ENCODE measurements around the gene TNF.

The TNF gene

GRCh38 chr6:31577579-31577966 lies 2.2 kb downstream of the TNF start:
- H3K4me2 ChIP-seq = no peak overlapping the region
- H3K36me3 ChIP-seq (ENCODE audit: insufficient read depth) = no peaks in the 10 kb centered on the region
- H3K27ac ChIP-seq = no peak overlapping the region
- H3K4me1 ChIP-seq (ENCODE audit: low read depth, poor library complexity, severe bottlenecking) = peaks cover 20% of the 10 kb centered on the region
- H3K9ac ChIP-seq = no peak overlapping the region
- H3K4me3 ChIP-seq (IDR thresholded peaks at IDR 0.05; ENCODE audit: insufficient read depth, low read depth, low read length) = no peak overlapping the region
- H3K27me3 ChIP-seq (ENCODE audit: insufficient read depth, low read depth) = peaks cover 54% of the 10 kb centered on the region
- no peaks in the 10 kb centered on the region for H3K79me2 ChIP-seq (ENCODE audit: insufficient read depth, low read depth)
- no peaks in the 10 kb centered on the region for H4K20me1 ChIP-seq (ENCODE audit: insufficient read depth)
- TF ChIP-seq CTCF (conservative IDR thresholded peaks at IDR 0.05; ENCODE audit: low read depth, low read length) = no peak
- no peak overlapping the region for H2AFZ ChIP-seq (ENCODE audit: low read depth)

DNA sequence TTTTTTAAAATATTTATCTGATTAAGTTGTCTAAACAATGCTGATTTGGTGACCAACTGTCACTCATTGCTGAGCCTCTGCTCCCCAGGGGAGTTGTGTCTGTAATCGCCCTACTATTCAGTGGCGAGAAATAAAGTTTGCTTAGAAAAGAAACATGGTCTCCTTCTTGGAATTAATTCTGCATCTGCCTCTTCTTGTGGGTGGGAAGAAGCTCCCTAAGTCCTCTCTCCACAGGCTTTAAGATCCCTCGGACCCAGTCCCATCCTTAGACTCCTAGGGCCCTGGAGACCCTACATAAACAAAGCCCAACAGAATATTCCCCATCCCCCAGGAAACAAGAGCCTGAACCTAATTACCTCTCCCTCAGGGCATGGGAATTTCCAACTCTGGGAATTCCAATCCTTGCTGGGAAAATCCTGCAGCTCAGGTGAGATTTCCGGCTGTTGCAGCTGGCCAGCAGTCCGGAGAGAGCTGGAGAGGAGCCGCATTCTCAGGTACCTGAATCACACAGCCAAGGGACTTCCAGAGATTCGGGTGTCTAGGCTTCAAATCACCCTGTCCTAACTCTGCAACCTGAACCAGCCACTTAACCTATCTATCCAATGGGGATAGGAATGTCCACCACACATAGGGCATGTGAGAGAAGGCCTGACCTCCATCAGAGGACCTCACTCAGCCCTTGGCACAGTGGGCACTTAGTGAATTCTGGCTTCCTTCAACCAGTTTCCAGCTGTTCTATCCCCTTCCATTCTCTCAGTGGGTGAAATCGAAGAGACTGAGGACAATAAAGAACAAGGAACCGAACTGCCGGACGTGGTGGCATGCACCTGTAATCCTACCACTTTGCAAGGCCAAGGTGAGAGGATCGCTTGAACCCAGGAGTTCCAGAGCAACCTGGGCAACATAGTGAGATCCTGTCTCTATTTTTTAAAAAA lies 3.1 kb downstream of the TNF start:
- no peak for TF ChIP-seq CTCF (conservative IDR thresholded peaks at IDR 0.05; ENCODE audit: low read depth, low read length)
- Histone ChIP-seq H3K79me2 (ENCODE audit: insufficient read depth, low read depth) (no peaks in the 10 kb centered on the region), H3K36me3 (ENCODE audit: insufficient read depth) (no peaks in the 10 kb centered on the region), H3K4me1 (ENCODE audit: low read depth, poor library complexity, severe bottlenecking) (peaks cover 25% of the 10 kb centered on the region), H3K27ac (no peak overlapping the region), H2AFZ (ENCODE audit: low read depth) (no peak overlapping the region), H3K27me3 (ENCODE audit: insufficient read depth, low read depth) (peaks cover 50% of the 10 kb centered on the region), H3K9ac (no peak overlapping the region), H4K20me1 (ENCODE audit: insufficient read depth) (no peaks in the 10 kb centered on the region), H3K4me3 (IDR thresholded peaks at IDR 0.05; ENCODE audit: insufficient read depth, low read depth, low read length) (no peak overlapping the region), H3K4me2 (no peak overlapping the region)

GRCh38 chr6:31579119-31579505 lies 3.7 kb downstream of the TNF start:
- no peak overlapping the region for H3K4me3 ChIP-seq (IDR thresholded peaks at IDR 0.05; ENCODE audit: insufficient read depth, low read depth, low read length)
- H3K79me2 ChIP-seq (ENCODE audit: insufficient read depth, low read depth) = no peaks in the 10 kb centered on the region
- H3K4me2 ChIP-seq = no peak overlapping the region
- H3K4me1 ChIP-seq (ENCODE audit: low read depth, poor library complexity, severe bottlenecking) = peaks cover 25% of the 10 kb centered on the region
- TF ChIP-seq CTCF (conservative IDR thresholded peaks at IDR 0.05; ENCODE audit: low read depth, low read length) = no peak
- no peaks in the 10 kb centered on the region for H3K36me3 ChIP-seq (ENCODE audit: insufficient read depth)
- H3K27ac ChIP-seq = no peak overlapping the region
- no peak overlapping the region for H3K9ac ChIP-seq
- no peaks in the 10 kb centered on the region for H4K20me1 ChIP-seq (ENCODE audit: insufficient read depth)
- H2AFZ ChIP-seq (ENCODE audit: low read depth) = no peak overlapping the region
- peaks cover 44% of the 10 kb centered on the region for H3K27me3 ChIP-seq (ENCODE audit: insufficient read depth, low read depth)

DNA sequence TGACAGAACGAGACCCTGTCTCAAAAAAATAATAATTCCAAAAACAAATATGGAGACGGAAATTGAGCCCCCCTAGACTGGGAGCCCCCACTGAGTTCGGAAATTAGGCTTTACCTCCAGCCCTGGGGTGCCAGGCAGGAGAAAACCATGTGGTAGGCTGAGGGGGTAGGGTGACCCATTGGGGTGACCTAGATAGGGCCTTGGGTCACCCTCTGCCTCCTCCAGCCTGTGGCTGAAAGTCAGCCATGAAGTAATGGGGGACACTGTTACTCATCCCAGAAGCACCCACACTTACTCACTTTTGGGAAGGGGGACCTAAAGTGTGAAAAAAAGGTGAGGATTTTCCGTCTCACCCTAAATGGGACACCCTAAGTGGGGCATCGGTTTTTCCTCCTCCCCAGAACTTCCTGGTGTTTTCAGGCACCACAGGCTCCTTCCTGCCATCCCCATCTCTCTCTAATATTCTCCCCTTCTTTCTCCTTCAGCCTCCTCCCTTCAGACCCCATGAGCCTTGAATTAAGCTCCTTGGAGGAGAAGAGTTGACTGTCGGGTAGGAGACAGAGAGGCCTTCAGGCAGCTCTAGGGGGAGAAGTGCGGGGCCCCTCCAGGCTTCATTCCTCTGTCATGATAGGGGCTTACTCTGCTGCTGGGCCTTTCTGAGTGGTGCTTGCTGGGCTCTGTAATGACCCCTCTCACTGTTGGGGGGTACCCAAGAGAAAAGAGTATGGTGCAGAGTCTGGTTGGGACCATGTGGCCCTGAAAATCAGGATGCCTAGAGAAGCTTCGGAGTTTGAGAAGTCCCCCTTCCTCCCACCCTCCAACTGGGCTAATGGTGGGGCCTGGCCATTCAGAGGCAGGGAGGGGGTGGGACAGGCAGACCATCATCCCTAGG lies 4.4 kb downstream of the TNF start:
- TF ChIP-seq CTCF (conservative IDR thresholded peaks at IDR 0.05; ENCODE audit: low read depth, low read length) = no peak

More for the DNA sequence above, 4.4 kb downstream of the TNF start:
- no peaks in the 10 kb centered on the region for H3K36me3 ChIP-seq (ENCODE audit: insufficient read depth)
- no peak overlapping the region for H3K4me2 ChIP-seq
- H4K20me1 ChIP-seq (ENCODE audit: insufficient read depth) = no peaks in the 10 kb centered on the region
- no peaks in the 10 kb centered on the region for H3K79me2 ChIP-seq (ENCODE audit: insufficient read depth, low read depth)
- H3K27me3 ChIP-seq (ENCODE audit: insufficient read depth, low read depth) = peaks cover 37% of the 10 kb centered on the region
- H3K27ac ChIP-seq = no peak overlapping the region
- peaks cover 25% of the 10 kb centered on the region for H3K4me1 ChIP-seq (ENCODE audit: low read depth, poor library complexity, severe bottlenecking)
- H2AFZ ChIP-seq (ENCODE audit: low read depth) = no peak overlapping the region
- no peak overlapping the region for H3K4me3 ChIP-seq (IDR thresholded peaks at IDR 0.05; ENCODE audit: insufficient read depth, low read depth, low read length)
- no peak overlapping the region for H3K9ac ChIP-seq
